GM12865 (cell line): ENCODE results near the gene TNFSF12.
"Not testable (repeated sequence)": the region's sequence is repeated elsewhere in the genome, so short reads cannot be mapped to it uniquely, and the experiment has no call there.

ENCODE experiments used
- DNase-seq: peaks from one replicate; pipeline ENCODE4 v3.0.0; 2010; ENCODE audit warnings: low read depth
- H3K4me3 ChIP-seq: 2 replicates; pipeline ENCODE4 v1.5.1; 2011; ENCODE audit warnings: mild to moderate bottlenecking, low read depth, low read length, control low read depth
- CTCF ChIP-seq: IDR thresholded peaks from 2 replicates; pipeline ENCODE4 v1.5.1; 2011; ENCODE audit warnings: low read length, control low read depth, low read depth, inconsistent platforms; ENCODE audit not compliant: insufficient read depth; ENCODE audit errors: missing control alignments

Gene TNFSF12

GRCh38 chr17:7591596-7591995, 42.7 kb downstream of the TNFSF12 start:
- no peak overlapping the region for H3K4me3 ChIP-seq
- TF ChIP-seq CTCF: no peak
- DNase-seq: no peak

- H3K4me3 ChIP-seq: no peak overlapping the region
- no peak for TF ChIP-seq CTCF
- no peak for DNase-seq
These were observed 43.7 kb downstream of the TNFSF12 start for GRCh38 chr17:7592422-7593021.

- no peak for TF ChIP-seq CTCF
- no peak overlapping the region for H3K4me3 ChIP-seq
- no peak for DNase-seq
These were observed 44.4 kb downstream of the TNFSF12 start for GRCh38 chr17:7593296-7593695.

- not testable (repeated sequence) for DNase-seq, H3K4me3 ChIP-seq
These were observed 48.7 kb downstream of the TNFSF12 start for GRCh38 chr17:7597561-7597960.

GRCh38 chr17:7606280-7606679, 57.4 kb downstream of the TNFSF12 start:
- no peak for DNase-seq
- H3K4me3 ChIP-seq: no peak overlapping the region
- TF ChIP-seq CTCF: no peak
